ENCODE data around the gene VANGL1.
A peak's percentile ranks its signal among the peaks of the same experiment; 100 is the strongest.

VANGL1 gene

GRCh38 chr1:115668579-115668978, 26.8 kb downstream of the VANGL1 start:
- DNase-seq (ENCODE audit: low read depth, low spot score) = no peak

GRCh38 chr1:115669002-115669673, 27.4 kb downstream of the VANGL1 start:
- no peak for DNase-seq (ENCODE audit: low read depth, low spot score)

GRCh38 chr1:115669886-115670285, 28.1 kb downstream of the VANGL1 start:
- no peak for DNase-seq (ENCODE audit: low read depth, low spot score)

- DNase-seq (ENCODE audit: low read depth, low spot score) = no peak
Observed at GRCh38 chr1:115670476-115671175, 28.9 kb downstream of the VANGL1 start.

GRCh38 chr1:115671176-115671934, 29.6 kb downstream of the VANGL1 start:
- peak; percentile 24 for DNase-seq (ENCODE audit: low read depth, low spot score)

GRCh38 chr1:115672224-115673009, 30.6 kb downstream of the VANGL1 start:
- no peak for DNase-seq (ENCODE audit: low read depth, low spot score)

GRCh38 chr1:115676498-115677181, 34.9 kb downstream of the VANGL1 start:
- DNase-seq (ENCODE audit: low read depth, low spot score) = no peak

GRCh38 chr1:115677182-115677555, 35.4 kb downstream of the VANGL1 start:
- peak; percentile 58 for DNase-seq (ENCODE audit: low read depth, low spot score)

- DNase-seq (ENCODE audit: low read depth, low spot score) = no peak
Observed at GRCh38 chr1:115677565-115677964, 35.8 kb downstream of the VANGL1 start.

- DNase-seq (ENCODE audit: low read depth, low spot score) = peak; percentile 39
Observed at GRCh38 chr1:115678141-115678540, 36.4 kb downstream of the VANGL1 start.

GRCh38 chr1:115679141-115679611, 37.4 kb downstream of the VANGL1 start:
- peak; percentile 42 for DNase-seq (ENCODE audit: low read depth, low spot score)

GRCh38 chr1:115680730-115681111, 39.0 kb downstream of the VANGL1 start:
- no peak for DNase-seq (ENCODE audit: low read depth, low spot score)

GRCh38 chr1:115682792-115683191, 41.0 kb downstream of the VANGL1 start:
- DNase-seq (ENCODE audit: low read depth, low spot score) = no peak

GRCh38 chr1:115685029-115685705, 43.4 kb downstream of the VANGL1 start:
- DNase-seq (ENCODE audit: low read depth, low spot score) = no peak

GRCh38 chr1:115687744-115688143, 46.0 kb downstream of the VANGL1 start:
- no peak for DNase-seq (ENCODE audit: low read depth, low spot score)

- DNase-seq (ENCODE audit: low read depth, low spot score) = no peak
Observed at GRCh38 chr1:115690972-115691371, 49.2 kb downstream of the VANGL1 start.

- no peak for DNase-seq (ENCODE audit: low read depth, low spot score)
Observed at GRCh38 chr1:115692224-115692623, 50.5 kb downstream of the VANGL1 start.

GRCh38 chr1:115694805-115695204, 53.0 kb downstream of the VANGL1 start:
- no peak for DNase-seq (ENCODE audit: low read depth, low spot score)

- DNase-seq (ENCODE audit: low read depth, low spot score) = no peak
Observed at GRCh38 chr1:115697619-115698018, 55.8 kb downstream of the VANGL1 start.

GRCh38 chr1:115701090-115701489, 59.3 kb downstream of the VANGL1 start:
- no peak for DNase-seq (ENCODE audit: low read depth, low spot score)

- no peak for DNase-seq (ENCODE audit: low read depth, low spot score)
Observed at GRCh38 chr1:115702959-115703358, 61.2 kb downstream of the VANGL1 start.
